Measurements from ENCODE around the gene HTD2.

- TF ChIP-seq CTCF (IDR thresholded peaks at IDR 0.05) (no peak), ZFX (IDR thresholded peaks at IDR 0.05; ENCODE audit: borderline replicate concordance) (no peak)
These were observed 25.3 kb upstream of the HTD2 start for GRCh38 chr3:58281069-58281468.

Data from 22Rv1 (cell line).